GM12878 (cell line): ENCODE measurements around the gene CORO7. TPM values are rescaled to one million over a fixed set of nuclear protein-coding genes. Genes with fewer than 3 reads are reported as not detected.

Experiments used
- ATAC-seq: fragments of 200-7000 bp; cut with Tn5 transposase; 3 replicates; pipeline ENCODE4 v1.9.1; 2020; ENCODE audit warnings: mild to moderate bottlenecking, moderate library complexity
- BruUV-seq: library from RNA; stranded (reverse); fragments of 400-500 nt; replicated peaks from 2 replicates; lab custom pipeline; 2021; lab: Mats Ljungman, UMichigan
- CTCF ChIA-PET: fragments of 300-600 bp; sonication (Branson Sonifier 250); formaldehyde crosslinking; extraction: SDS; loops from one replicate; lab custom pipeline; 2021; ENCODE audit warnings: inconsistent platforms; lab: Yijun Ruan, JAX
- POLR2A ChIA-PET: fragments of 350-600 bp; formaldehyde crosslinking; extraction: SDS; loops from one replicate; lab custom pipeline; 2021; ENCODE audit warnings: inconsistent platforms; lab: Charles Lee
- RAD21 ChIA-PET: fragments of 300-600 bp; sonication (Branson Sonifier 250); formaldehyde crosslinking; loops from one replicate; lab custom pipeline; 2023; ENCODE audit warnings: antibody characterized with exemption; ENCODE audit not compliant: unreplicated experiment; lab: Charles Lee
- SMC1A ChIA-PET: fragments of 300-600 bp; sonication (Branson Sonifier 250); formaldehyde crosslinking; loops from one replicate; lab custom pipeline; 2023; ENCODE audit not compliant: unreplicated experiment, uncharacterized antibody; lab: Charles Lee
- DNase-seq: peaks from one replicate; pipeline ENCODE4 v3.0.0-alpha.2; 2011; ENCODE audit warnings: low read depth, low spot score
- FAIRE-seq: peaks from 3 replicates; lab custom pipeline; 2011; peaks lifted over from hg19 to GRCh38; lab: Jason Lieb, UNC
- H2AFZ ChIP-seq: 2 replicates; pipeline ENCODE4 v1.6.0; 2011; ENCODE audit warnings: low read depth, low read length, control low read depth; ENCODE audit not compliant: control insufficient read depth
- H3K27ac ChIP-seq: 2 replicates; pipeline ENCODE4 v1.5.1; 2011; ENCODE audit warnings: control low read depth; ENCODE audit not compliant: control insufficient read depth, insufficient read depth
- H3K27me3 ChIP-seq, 2 experiments: replicated peaks in 1 of 2; 2 replicates each; pipeline versions ENCODE4 v1.6.0 to v1.6.1; 2011; ENCODE audit warnings: low read length in 1 of 2; ENCODE audit not compliant: control insufficient read depth in 2 of 2, insufficient read depth in 2 of 2
- H3K36me3 ChIP-seq, 2 experiments: 2 replicates each; pipeline ENCODE4 v1.5.1; 2011; ENCODE audit warnings: low read length in 1 of 2; ENCODE audit not compliant: control insufficient read depth in 2 of 2, insufficient read depth in 2 of 2
- H3K4me1 ChIP-seq: 2 replicates; pipeline ENCODE4 v1.6.1; 2011; ENCODE audit warnings: mild to moderate bottlenecking, low read length, moderate library complexity, mixed read lengths; ENCODE audit not compliant: control insufficient read depth, insufficient read depth
- H3K4me2 ChIP-seq: 2 replicates; pipeline ENCODE4 v1.6.0; 2011; ENCODE audit warnings: control low read depth; ENCODE audit not compliant: control insufficient read depth, insufficient read depth
- H3K4me3 ChIP-seq: fragments of 200-600 bp; sonication (generic); 2 replicates; pipeline ENCODE4 v1.5.1; 2016
- H3K79me2 ChIP-seq: 2 replicates; pipeline ENCODE4 v1.6.0; 2011; ENCODE audit warnings: low read length; ENCODE audit not compliant: control insufficient read depth, insufficient read depth
- H3K9ac ChIP-seq: 2 replicates; pipeline ENCODE4 v1.8.0; 2011; ENCODE audit warnings: low read length, control low read depth, mixed read lengths; ENCODE audit not compliant: control insufficient read depth, insufficient read depth
- H3K9me3 ChIP-seq: replicated peaks from 3 replicates; pipeline ENCODE4 v1.5.1; 2011; ENCODE audit warnings: mild to moderate bottlenecking, low read length; ENCODE audit not compliant: control insufficient read depth, insufficient read depth
- H4K20me1 ChIP-seq: 2 replicates; pipeline ENCODE4 v1.6.0; 2011; ENCODE audit not compliant: control insufficient read depth, insufficient read depth
- BHLHE40 ChIP-seq, 2 experiments: fragments of 450-650 bp in 1 of 2; IDR thresholded peaks; 2 replicates each; pipeline ENCODE4 v1.6.1; 2011 to 2017; ENCODE audit warnings: low read depth in 2 of 2, borderline replicate concordance in 1 of 2, improper control_type of control experiment in 1 of 2, low read length in 1 of 2, mild to moderate bottlenecking in 1 of 2
- CBX5 ChIP-seq: sonication (generic); IDR thresholded peaks from 2 replicates; pipeline ENCODE4 v1.6.1; 2016; ENCODE audit warnings: low read depth, moderate library complexity, mild to moderate bottlenecking, inconsistent platforms
- IRF4 ChIP-seq: IDR thresholded peaks from 2 replicates; pipeline ENCODE4 v1.6.1; 2011; ENCODE audit warnings: low read depth, low read length
- LARP7 ChIP-seq: fragments of 450-650 bp; IDR thresholded peaks from 2 replicates; pipeline ENCODE4 v1.6.1; 2017; ENCODE audit warnings: mild to moderate bottlenecking
- MAX ChIP-seq: IDR thresholded peaks from 2 replicates; pipeline ENCODE4 v1.6.1; 2012; ENCODE audit warnings: low read depth, low read length, improper control_type of control experiment
- MEF2B ChIP-seq: fragments of 450-650 bp; IDR thresholded peaks from 2 replicates; pipeline ENCODE4 v1.6.1; 2018; ENCODE audit warnings: mild to moderate bottlenecking, moderate library complexity; ENCODE audit not compliant: partially characterized antibody, poor library complexity, severe bottlenecking
- MYC ChIP-seq: IDR thresholded peaks from 2 replicates; pipeline ENCODE4 v1.6.1; 2011; ENCODE audit warnings: mild to moderate bottlenecking, low read length, moderate library complexity, inconsistent platforms; ENCODE audit not compliant: insufficient read depth, insufficient replicate concordance, insufficient read length, severe bottlenecking
- RELA ChIP-seq: fragments of 450-650 bp; IDR thresholded peaks from 2 replicates; pipeline ENCODE4 v1.8.0; 2014; ENCODE audit warnings: borderline replicate concordance; ENCODE audit not compliant: partially characterized antibody
- SREBF1 ChIP-seq: IDR thresholded peaks from 2 replicates; pipeline ENCODE4 v1.6.1; 2012; ENCODE audit warnings: mild to moderate bottlenecking, low read length
- TARDBP ChIP-seq: IDR thresholded peaks from 2 replicates; pipeline ENCODE4 v1.6.1; 2016; ENCODE audit warnings: borderline replicate concordance
- WGBS: methylation state at CpG from one replicate; pipeline ENCODE4 v1.1.6; 2016; ENCODE audit warnings: low lambda C conversion rate; ENCODE audit not compliant: insufficient replicate concordance, insufficient coverage; ENCODE audit errors: missing lambda C conversion rate; 5-methylcytosine and 5-hydroxymethylcytosine counted together
- in situ Hi-C: fragments of 300-500 bp; cut with MboI; formaldehyde crosslinking; loops from 9 replicates; pipeline ENCODE4 v1.14.3; 2018; ENCODE audit warnings: mixed read lengths
- intact Hi-C: fragments of 100-400 bp; cut with micrococcal nuclease; formaldehyde crosslinking; loops from one replicate; pipeline ENCODE4 v1.14.2; 2022; ENCODE audit not compliant: unreplicated experiment
- polyA plus RNA-seq, 11 experiments: library from polyadenylated mRNA; depleted of rRNA in 4 of 11; unstranded in 6 of 11; stranded (reverse) in 5 of 11; fragments of >200 nt; fragmentation: Nextera tagmentation in 4 of 11; fragmentation: Illumina TruSeq in 1 of 11; extraction: Ambion mirVana in 4 of 11; extraction: Trizol in 1 of 11; gene quantifications; 1 replicate in 1 of 11; 2 replicates in 10 of 11; pipeline versions ENCODE4 v1.2.1 to v1.2.3, GENCODE V29; 2011 to 2016; ENCODE audit warnings: inconsistent platforms in 2 of 11, missing spikeins in 2 of 11, low read depth in 1 of 11
- total RNA-seq, 4 experiments: library from RNA; depleted of rRNA in 3 of 4; stranded (reverse); fragments of >200 nt in 3 of 4; fragmentation: Illumina TruSeq in 1 of 4; extraction: Trizol in 1 of 4; gene quantifications; 2 replicates each; pipeline versions ENCODE4 v1.2.1 to v1.2.3, GENCODE V29; 2013 to 2021
- TF ChIP-seq, protein P1 (sequence below): fragments of 450-650 bp; IDR thresholded peaks from 2 replicates; pipeline ENCODE4 v1.6.1; 2018; ENCODE audit warnings: mild to moderate bottlenecking, low read depth, moderate library complexity; ENCODE audit not compliant: partially characterized antibody

CORO7 gene
- total and polyA plus RNA-seq, 10 of the 15 experiments (the other 5 are each of a cell fraction or from before 2014, with no cell fraction given): 0.64 to 89.2 (median 43.7) TPM

DNA sequence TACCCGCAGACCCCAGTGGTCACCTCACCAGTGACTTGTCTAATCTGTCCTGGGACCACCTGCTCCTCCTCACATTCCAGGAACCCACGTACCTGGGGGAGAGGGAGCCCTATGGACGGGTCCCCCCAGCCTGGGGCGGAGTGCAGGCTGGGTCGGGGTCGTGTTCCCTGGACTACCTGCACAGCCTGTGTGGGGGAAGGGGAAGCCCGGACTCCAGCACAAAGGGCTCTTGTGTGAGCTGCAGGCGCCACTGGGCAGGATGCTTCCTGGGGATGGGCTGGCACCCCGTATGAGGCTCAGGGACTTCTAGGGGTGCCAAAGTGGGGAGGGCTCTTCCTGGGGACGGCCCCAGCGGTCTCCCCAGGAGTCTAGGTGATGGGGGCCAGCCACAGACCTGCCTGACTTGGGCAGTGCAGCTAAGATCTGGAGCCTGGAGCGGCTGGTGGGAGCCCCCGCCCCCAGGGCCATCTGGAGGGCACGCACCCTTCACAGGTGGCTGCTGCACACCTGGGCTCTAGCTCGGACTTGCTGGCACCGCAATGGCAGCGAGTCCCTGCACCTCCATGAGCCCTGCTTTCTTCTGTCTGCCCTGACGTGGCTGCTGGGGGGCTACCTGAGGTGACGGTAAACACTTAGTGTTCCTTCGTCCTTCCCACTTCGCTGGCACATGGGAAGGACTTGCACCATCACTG lies 37.3 kb downstream of the CORO7 start:
- H3K27me3 ChIP-seq: no peaks in the 10 kb centered on the region
- no peak for ATAC-seq
- no peaks in the 10 kb centered on the region for H3K79me2 ChIP-seq
- no peak overlapping the region for H3K9ac ChIP-seq
- in situ Hi-C loops (no loop called here), intact Hi-C loops (no loop called here)
- no peak overlapping the region for H3K4me3 ChIP-seq
- H3K4me1 ChIP-seq: no peaks in the 10 kb centered on the region
- no peak for FAIRE-seq
- DNase-seq: no peak
- no TSS peak for BruUV-seq
- SMC1A ChIA-PET: no interaction called here
- H3K4me2 ChIP-seq: no peak overlapping the region
- no peak overlapping the region for H3K27ac ChIP-seq
- RAD21 ChIA-PET: interaction anchor here (0.8 kb wide), 1 partner anchor 23 kb away, joined by 3 read pairs; no protein-coding TSS in a partner anchor
- TF ChIP-seq MAX: no peak
- TF ChIP-seq BHLHE40 (IDR thresholded peaks at IDR 0.05; ENCODE audit: borderline replicate concordance in 1 of 2, low read depth in 2 of 2, low read length in 1 of 2): no peak
- no peak for TF ChIP-seq MYC
- POLR2A ChIA-PET: interaction anchor here (0.6 kb wide), 1 partner anchor 310 kb away, joined by 4 read pairs; no protein-coding TSS in a partner anchor
- no peak overlapping the region for H2AFZ ChIP-seq
- peaks cover 0 to 6% of the 10 kb centered on the region in 2 experiments; a peak in 2 of 4 replicates for H3K36me3 ChIP-seq
- WGBS: 88% methylated on average over 21 of the region's 21 CpGs
- CTCF ChIA-PET: no interaction called here
- H4K20me1 ChIP-seq: no peaks in the 10 kb centered on the region
- no peaks in the 10 kb centered on the region for H3K9me3 ChIP-seq

- in situ Hi-C loops (no loop called here), intact Hi-C loops (no loop called here)
- H4K20me1 ChIP-seq: no peaks in the 10 kb centered on the region
- ATAC-seq (no peak), FAIRE-seq (no peak), DNase-seq (no peak)
- no peaks in the 10 kb centered on the region for H3K27me3 ChIP-seq
- BruUV-seq: no TSS peak
- SMC1A ChIA-PET: no interaction called here
- no peaks in the 10 kb centered on the region for H3K79me2 ChIP-seq
- no peak overlapping the region for H3K9ac ChIP-seq
- CTCF ChIA-PET: no interaction called here
- no peaks in the 10 kb centered on the region for H3K4me1 ChIP-seq
- POLR2A ChIA-PET: no interaction called here
- no peak overlapping the region for H3K4me3 ChIP-seq
- H3K4me2 ChIP-seq: no peak overlapping the region
- RAD21 ChIA-PET: interaction anchor here (0.8 kb wide), 1 partner anchor 24 kb away, joined by 3 read pairs; no protein-coding TSS in a partner anchor
- no peak overlapping the region for H3K27ac ChIP-seq
- peaks cover 0 to 2% of the 10 kb centered on the region in 2 experiments; a peak in 1 of 4 replicates for H3K36me3 ChIP-seq
- 88% methylated on average over 15 of the region's 15 CpGs for WGBS
- H3K9me3 ChIP-seq: no peaks in the 10 kb centered on the region
- H2AFZ ChIP-seq: no peak overlapping the region
- no peak for TF ChIP-seq LARP7
- no peak for TF ChIP-seq TARDBP
- TF ChIP-seq, protein P1, sequence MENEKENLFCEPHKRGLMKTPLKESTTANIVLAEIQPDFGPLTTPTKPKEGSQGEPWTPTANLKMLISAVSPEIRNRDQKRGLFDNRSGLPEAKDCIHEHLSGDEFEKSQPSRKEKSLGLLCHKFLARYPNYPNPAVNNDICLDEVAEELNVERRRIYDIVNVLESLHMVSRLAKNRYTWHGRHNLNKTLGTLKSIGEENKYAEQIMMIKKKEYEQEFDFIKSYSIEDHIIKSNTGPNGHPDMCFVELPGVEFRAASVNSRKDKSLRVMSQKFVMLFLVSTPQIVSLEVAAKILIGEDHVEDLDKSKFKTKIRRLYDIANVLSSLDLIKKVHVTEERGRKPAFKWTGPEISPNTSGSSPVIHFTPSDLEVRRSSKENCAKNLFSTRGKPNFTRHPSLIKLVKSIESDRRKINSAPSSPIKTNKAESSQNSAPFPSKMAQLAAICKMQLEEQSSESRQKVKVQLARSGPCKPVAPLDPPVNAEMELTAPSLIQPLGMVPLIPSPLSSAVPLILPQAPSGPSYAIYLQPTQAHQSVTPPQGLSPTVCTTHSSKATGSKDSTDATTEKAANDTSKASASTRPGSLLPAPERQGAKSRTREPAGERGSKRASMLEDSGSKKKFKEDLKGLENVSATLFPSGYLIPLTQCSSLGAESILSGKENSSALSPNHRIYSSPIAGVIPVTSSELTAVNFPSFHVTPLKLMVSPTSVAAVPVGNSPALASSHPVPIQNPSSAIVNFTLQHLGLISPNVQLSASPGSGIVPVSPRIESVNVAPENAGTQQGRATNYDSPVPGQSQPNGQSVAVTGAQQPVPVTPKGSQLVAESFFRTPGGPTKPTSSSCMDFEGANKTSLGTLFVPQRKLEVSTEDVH: no peak
- no peak for TF ChIP-seq MEF2B
- TF ChIP-seq SREBF1: no peak
- no peak for TF ChIP-seq CBX5
- no peak for TF ChIP-seq IRF4
- TF ChIP-seq RELA: no peak
Measured at GRCh38 chr16:4378161-4378666, 38.2 kb downstream of the CORO7 start.
